Measurements from ENCODE around the gene TMX3.
A peak's percentile ranks its signal among the peaks of the same experiment; 100 is the strongest.

Gene TMX3

DNA sequence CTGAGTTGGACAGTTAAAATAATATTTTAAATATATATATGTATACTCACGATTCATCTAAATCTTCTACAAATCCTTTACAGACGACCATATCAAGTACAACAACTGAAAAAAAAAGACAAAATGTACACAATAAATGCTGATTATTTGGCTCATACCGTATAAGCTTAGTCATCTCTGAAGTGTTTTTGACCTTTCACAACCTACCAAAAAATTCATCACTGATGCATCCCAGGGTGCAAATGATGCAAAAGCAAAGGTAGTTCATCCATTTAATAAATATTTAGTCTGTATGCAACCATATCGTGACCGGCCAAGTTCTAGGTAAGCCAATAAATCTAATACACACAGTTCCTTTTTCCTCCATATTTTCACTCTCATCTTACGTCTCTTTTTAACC lies 1.1 kb downstream of the TMX3 start:
- H3K27me3 ChIP-seq (ENCODE audit: control insufficient read depth, insufficient read depth, low read length): no peaks in the 10 kb centered on the region
- TF ChIP-seq, protein P1, sequence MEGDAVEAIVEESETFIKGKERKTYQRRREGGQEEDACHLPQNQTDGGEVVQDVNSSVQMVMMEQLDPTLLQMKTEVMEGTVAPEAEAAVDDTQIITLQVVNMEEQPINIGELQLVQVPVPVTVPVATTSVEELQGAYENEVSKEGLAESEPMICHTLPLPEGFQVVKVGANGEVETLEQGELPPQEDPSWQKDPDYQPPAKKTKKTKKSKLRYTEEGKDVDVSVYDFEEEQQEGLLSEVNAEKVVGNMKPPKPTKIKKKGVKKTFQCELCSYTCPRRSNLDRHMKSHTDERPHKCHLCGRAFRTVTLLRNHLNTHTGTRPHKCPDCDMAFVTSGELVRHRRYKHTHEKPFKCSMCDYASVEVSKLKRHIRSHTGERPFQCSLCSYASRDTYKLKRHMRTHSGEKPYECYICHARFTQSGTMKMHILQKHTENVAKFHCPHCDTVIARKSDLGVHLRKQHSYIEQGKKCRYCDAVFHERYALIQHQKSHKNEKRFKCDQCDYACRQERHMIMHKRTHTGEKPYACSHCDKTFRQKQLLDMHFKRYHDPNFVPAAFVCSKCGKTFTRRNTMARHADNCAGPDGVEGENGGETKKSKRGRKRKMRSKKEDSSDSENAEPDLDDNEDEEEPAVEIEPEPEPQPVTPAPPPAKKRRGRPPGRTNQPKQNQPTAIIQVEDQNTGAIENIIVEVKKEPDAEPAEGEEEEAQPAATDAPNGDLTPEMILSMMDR (IDR thresholded peaks at IDR 0.05): no peak
- no peaks in the 10 kb centered on the region for H3K36me3 ChIP-seq (ENCODE audit: control insufficient read depth, insufficient read depth, low read length)
- H3K4me1 ChIP-seq: no peaks in the 10 kb centered on the region
- no peak overlapping the region for H3K9ac ChIP-seq
- H3K9me3 ChIP-seq (ENCODE audit: control insufficient read depth, low read length): no peaks in the 10 kb centered on the region
- H3K4me3 ChIP-seq (ENCODE audit: low read depth, low read length): peak overlapping the region; percentile 86
- no peak overlapping the region for H3K27ac ChIP-seq
- H2AFZ ChIP-seq: peak overlapping the region; percentile 96
- H3K4me2 ChIP-seq (ENCODE audit: low read length): peak overlapping the region; percentile 91
- no peaks in the 10 kb centered on the region for H3K79me2 ChIP-seq

DNA sequence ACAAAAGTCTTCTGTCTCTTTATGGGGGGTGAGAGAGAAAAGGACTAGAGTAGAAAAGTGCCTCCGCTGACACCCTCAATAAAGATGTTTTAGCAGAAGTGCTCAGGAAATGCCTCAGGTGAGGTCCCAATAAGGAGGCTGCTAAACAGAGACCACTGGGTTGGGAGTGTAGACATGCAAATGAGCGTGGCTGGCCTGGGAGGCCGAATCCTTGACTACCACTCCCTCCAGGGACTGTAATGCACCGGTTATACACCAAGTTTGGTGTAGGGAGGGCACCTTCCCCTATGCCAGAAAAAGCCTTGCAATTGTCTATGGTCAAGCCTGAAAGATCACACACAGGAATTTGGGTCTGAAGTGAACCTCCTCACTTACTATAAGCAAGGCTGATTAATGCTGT lies 1.8 kb downstream of the TMX3 start:
- Histone ChIP-seq H3K9me3 (ENCODE audit: control insufficient read depth, low read length) (no peaks in the 10 kb centered on the region), H2AFZ (no peak overlapping the region), H3K27ac (no peak overlapping the region), H3K79me2 (no peaks in the 10 kb centered on the region), H3K4me1 (no peaks in the 10 kb centered on the region), H3K4me2 (ENCODE audit: low read length) (no peak overlapping the region), H3K4me3 (ENCODE audit: low read depth, low read length) (no peak overlapping the region), H3K36me3 (ENCODE audit: control insufficient read depth, insufficient read depth, low read length) (no peaks in the 10 kb centered on the region), H3K9ac (no peak overlapping the region), H3K27me3 (ENCODE audit: control insufficient read depth, insufficient read depth, low read length) (no peaks in the 10 kb centered on the region)
- TF ChIP-seq, protein P1 (IDR thresholded peaks at IDR 0.05): no peak

DNA sequence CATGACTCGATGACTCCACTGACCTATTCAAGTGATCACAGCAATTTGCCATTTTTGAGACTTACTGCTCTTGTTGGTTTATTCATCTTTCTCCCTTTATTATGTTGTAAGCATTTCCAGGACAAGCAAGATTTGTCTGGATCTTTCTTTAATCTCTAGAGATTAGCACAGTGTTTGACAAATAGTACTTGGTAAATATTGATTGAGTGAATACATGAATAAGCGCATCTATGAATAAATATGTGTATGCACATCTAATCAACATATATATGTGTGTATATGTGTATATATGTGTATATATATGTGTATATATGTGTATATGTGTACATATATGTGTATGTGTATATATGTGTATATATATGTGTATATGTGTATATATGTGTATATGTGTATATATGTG lies 7.3 kb downstream of the TMX3 start:
- TF ChIP-seq, protein P1 (IDR thresholded peaks at IDR 0.05): no peak
- no peaks in the 10 kb centered on the region for H3K36me3 ChIP-seq (ENCODE audit: control insufficient read depth, insufficient read depth, low read length)

DNA sequence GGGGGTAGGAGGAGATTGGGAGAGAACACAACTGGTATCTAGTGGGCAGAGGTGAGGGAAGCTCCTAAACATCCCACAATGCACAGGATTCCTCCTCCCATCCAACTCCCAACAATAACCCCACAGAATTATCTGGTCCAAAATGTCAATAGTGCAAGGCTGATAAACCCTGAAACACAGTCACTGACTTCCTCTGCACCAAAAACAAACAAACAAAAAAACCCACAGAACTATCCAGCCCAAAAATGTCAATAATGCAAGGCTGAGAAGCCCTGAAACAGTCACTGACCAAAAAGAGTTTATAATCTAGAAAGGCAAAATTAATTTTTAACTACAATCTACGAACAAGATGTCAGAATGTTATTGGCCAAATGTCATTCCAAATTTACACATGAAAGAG lies 9.8 kb downstream of the TMX3 start:
- Histone ChIP-seq H3K4me3 (ENCODE audit: low read depth, low read length) (no peak overlapping the region), H3K27me3 (ENCODE audit: control insufficient read depth, insufficient read depth, low read length) (no peaks in the 10 kb centered on the region), H3K9ac (no peak overlapping the region), H3K36me3 (ENCODE audit: control insufficient read depth, insufficient read depth, low read length) (no peaks in the 10 kb centered on the region), H3K27ac (no peak overlapping the region), H3K79me2 (peaks cover 4% of the 10 kb centered on the region), H3K9me3 (ENCODE audit: control insufficient read depth, low read length) (no peaks in the 10 kb centered on the region), H3K4me2 (ENCODE audit: low read length) (no peak overlapping the region), H3K4me1 (no peaks in the 10 kb centered on the region), H2AFZ (no peak overlapping the region)
- TF ChIP-seq, protein P1 (IDR thresholded peaks at IDR 0.05): no peak

More for the DNA sequence above, 7.3 kb downstream of the TMX3 start:
- Histone ChIP-seq H3K4me1 (no peaks in the 10 kb centered on the region), H3K27ac (no peak overlapping the region), H2AFZ (no peak overlapping the region), H3K27me3 (ENCODE audit: control insufficient read depth, insufficient read depth, low read length) (no peaks in the 10 kb centered on the region), H3K4me2 (ENCODE audit: low read length) (no peak overlapping the region), H3K79me2 (peaks cover 4% of the 10 kb centered on the region), H3K9ac (no peak overlapping the region), H3K9me3 (ENCODE audit: control insufficient read depth, low read length) (no peaks in the 10 kb centered on the region), H3K4me3 (ENCODE audit: low read depth, low read length) (no peak overlapping the region)

DNA sequence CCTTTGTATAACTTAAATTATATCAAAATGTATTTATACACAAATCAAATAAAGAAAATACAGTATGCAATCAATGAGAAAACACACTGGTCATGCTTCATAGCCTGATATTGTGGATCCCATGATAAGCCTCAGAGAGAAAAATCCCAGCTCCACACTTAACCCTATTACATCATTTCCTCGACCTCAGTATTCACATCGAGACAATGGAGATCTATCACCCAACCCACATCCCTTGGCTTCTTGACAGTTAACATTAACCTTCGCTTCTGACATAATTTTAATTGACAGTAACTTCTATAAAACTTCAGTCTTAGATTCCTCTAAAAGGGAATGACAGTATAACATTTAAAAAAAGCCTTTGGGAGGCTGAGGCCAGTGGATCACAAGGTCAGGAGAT lies 11.6 kb downstream of the TMX3 start:
- H3K9ac ChIP-seq: no peak overlapping the region
- H3K4me3 ChIP-seq (ENCODE audit: low read depth, low read length): no peak overlapping the region
- H3K9me3 ChIP-seq (ENCODE audit: control insufficient read depth, low read length): no peaks in the 10 kb centered on the region
- no peak overlapping the region for H3K4me2 ChIP-seq (ENCODE audit: low read length)
- H3K36me3 ChIP-seq (ENCODE audit: control insufficient read depth, insufficient read depth, low read length): no peaks in the 10 kb centered on the region
- peaks cover 4% of the 10 kb centered on the region for H3K79me2 ChIP-seq
- H3K27ac ChIP-seq: no peak overlapping the region
- no peak overlapping the region for H2AFZ ChIP-seq
- TF ChIP-seq, protein P1 (IDR thresholded peaks at IDR 0.05): no peak
- no peaks in the 10 kb centered on the region for H3K27me3 ChIP-seq (ENCODE audit: control insufficient read depth, insufficient read depth, low read length)
- H3K4me1 ChIP-seq: no peaks in the 10 kb centered on the region
